GM12878 (cell line): Measurements from ENCODE around the gene EEF2. TPM values are rescaled to one million over a fixed set of nuclear protein-coding genes. Genes with fewer than 3 reads are reported as not detected.
A peak's percentile ranks its signal among the peaks of the same experiment; 100 is the strongest.

Source experiments
- CEBPB ChIP-seq, 2 experiments: fragments of 150-350 bp in 1 of 2; IDR thresholded peaks; 2 replicates each; pipeline ENCODE4 v1.6.1; 2012 to 2014; ENCODE audit warnings: low read depth in 2 of 2, low read length in 2 of 2, borderline replicate concordance in 1 of 2, inconsistent platforms in 1 of 2
- CHD2 ChIP-seq: IDR thresholded peaks from 2 replicates; pipeline ENCODE4 v1.6.1; 2011; ENCODE audit warnings: low read depth, low read length, improper control_type of control experiment, borderline replicate concordance
- CREM ChIP-seq: IDR thresholded peaks from 2 replicates; pipeline ENCODE4 v1.6.1; 2014; ENCODE audit warnings: antibody characterized with exemption, low read depth
- DPF2 ChIP-seq: fragments of 450-650 bp; IDR thresholded peaks from 2 replicates; pipeline ENCODE4 v1.6.1; 2017; ENCODE audit warnings: mild to moderate bottlenecking
- EP300 ChIP-seq, 2 experiments: fragments of 150-350 bp in 1 of 2; IDR thresholded peaks; 2 replicates each; pipeline ENCODE4 v1.6.1; 2011 to 2012; ENCODE audit warnings: low read depth in 2 of 2, low read length in 2 of 2, borderline replicate concordance in 1 of 2, improper control_type of control experiment in 1 of 2, inconsistent platforms in 1 of 2; ENCODE audit not compliant: control insufficient read depth in 1 of 2
- EZH2 ChIP-seq: IDR thresholded peaks from 2 replicates; pipeline ENCODE4 v1.6.1; 2012; ENCODE audit warnings: low read depth, mild to moderate bottlenecking, control low read depth, inconsistent platforms, low read length, borderline replicate concordance; ENCODE audit not compliant: control insufficient read depth
- FOS ChIP-seq: IDR thresholded peaks from 3 replicates; pipeline ENCODE4 v1.6.1; 2011; ENCODE audit warnings: borderline replicate concordance; ENCODE audit not compliant: insufficient read length; ENCODE audit errors: extremely low read depth
- HCFC1 ChIP-seq: fragments of 150-350 bp; IDR thresholded peaks from 2 replicates; pipeline ENCODE4 v1.6.1; 2014; ENCODE audit warnings: low read length
- HDGF ChIP-seq: fragments of 450-650 bp; IDR thresholded peaks from 2 replicates; pipeline ENCODE4 v1.6.1; 2016; ENCODE audit warnings: antibody characterized with exemption
- IKZF1 ChIP-seq: fragments of 450-650 bp; conservative IDR thresholded peaks from 2 replicates; pipeline ENCODE4 v1.6.1; 2017; ENCODE audit warnings: antibody characterized with exemption, mild to moderate bottlenecking
- LARP7 ChIP-seq: fragments of 450-650 bp; IDR thresholded peaks from 2 replicates; pipeline ENCODE4 v1.6.1; 2017; ENCODE audit warnings: mild to moderate bottlenecking
- NR2F1 ChIP-seq: fragments of 450-650 bp; conservative IDR thresholded peaks from 2 replicates; pipeline ENCODE4 v1.6.1; 2017; ENCODE audit warnings: mild to moderate bottlenecking
- PML ChIP-seq: IDR thresholded peaks from 2 replicates; pipeline ENCODE4 v1.6.1; 2012; ENCODE audit warnings: low read length, inconsistent platforms
- POU2F2 ChIP-seq: IDR thresholded peaks from 3 replicates; pipeline ENCODE4 v1.6.1; 2011; ENCODE audit warnings: low read depth, mild to moderate bottlenecking, low read length, borderline replicate concordance
- RAD21 ChIP-seq: IDR thresholded peaks from 2 replicates; pipeline ENCODE4 v1.6.1; 2011; ENCODE audit warnings: mild to moderate bottlenecking, low read depth, low read length, moderate library complexity; ENCODE audit not compliant: insufficient read depth
- RELA ChIP-seq: fragments of 450-650 bp; IDR thresholded peaks from 2 replicates; pipeline ENCODE4 v1.8.0; 2014; ENCODE audit warnings: borderline replicate concordance; ENCODE audit not compliant: partially characterized antibody
- RFX5 ChIP-seq: IDR thresholded peaks from 2 replicates; pipeline ENCODE4 v1.6.1; 2011; ENCODE audit warnings: low read depth, low read length, improper control_type of control experiment
- SMAD1 ChIP-seq: fragments of 450-650 bp; IDR thresholded peaks from 2 replicates; pipeline ENCODE4 v1.6.1; 2018; ENCODE audit warnings: mild to moderate bottlenecking, low read depth; ENCODE audit not compliant: partially characterized antibody
- SMAD5 ChIP-seq: IDR thresholded peaks from 2 replicates; pipeline ENCODE4 v1.6.1; 2016; ENCODE audit warnings: antibody characterized with exemption, low read depth
- SMARCA5 ChIP-seq: fragments of 450-650 bp; IDR thresholded peaks from 2 replicates; pipeline ENCODE4 v1.6.1; 2017; ENCODE audit warnings: mild to moderate bottlenecking
- SMC3 ChIP-seq: IDR thresholded peaks from 2 replicates; pipeline ENCODE4 v1.6.1; 2011; ENCODE audit warnings: low read length, improper control_type of control experiment, borderline replicate concordance
- STAT3 ChIP-seq: IDR thresholded peaks from 2 replicates; pipeline ENCODE4 v1.6.1; 2011; ENCODE audit warnings: low read depth, low read length, improper control_type of control experiment
- TCF12 ChIP-seq: IDR thresholded peaks from 2 replicates; pipeline ENCODE4 v1.6.1; 2011; ENCODE audit warnings: low read depth, mild to moderate bottlenecking, low read length
- WRNIP1 ChIP-seq: IDR thresholded peaks from 2 replicates; pipeline ENCODE4 v1.6.1; 2011; ENCODE audit warnings: low read depth, low read length, improper control_type of control experiment, borderline replicate concordance
- ZNF207 ChIP-seq: fragments of 450-650 bp; IDR thresholded peaks from 2 replicates; pipeline ENCODE4 v1.6.1; 2014; ENCODE audit warnings: antibody characterized with exemption, mild to moderate bottlenecking, borderline replicate concordance
- polyA plus RNA-seq, 11 experiments: library from polyadenylated mRNA; depleted of rRNA in 4 of 11; unstranded in 6 of 11; stranded (reverse) in 5 of 11; fragments of >200 nt; fragmentation: Nextera tagmentation in 4 of 11; fragmentation: Illumina TruSeq in 1 of 11; extraction: Ambion mirVana in 4 of 11; extraction: Trizol in 1 of 11; gene quantifications; 1 replicate in 1 of 11; 2 replicates in 10 of 11; pipeline versions ENCODE4 v1.2.1 to v1.2.3, GENCODE V29; 2011 to 2016; ENCODE audit warnings: inconsistent platforms in 2 of 11, missing spikeins in 2 of 11, low read depth in 1 of 11
- total RNA-seq, 4 experiments: library from RNA; depleted of rRNA in 3 of 4; stranded (reverse); fragments of >200 nt in 3 of 4; fragmentation: Illumina TruSeq in 1 of 4; extraction: Trizol in 1 of 4; gene quantifications; 2 replicates each; pipeline versions ENCODE4 v1.2.1 to v1.2.3, GENCODE V29; 2013 to 2021
- TF ChIP-seq, protein P1 (sequence below): fragments of 450-650 bp; IDR thresholded peaks from 2 replicates; pipeline ENCODE4 v1.6.1; 2017; ENCODE audit warnings: borderline replicate concordance
- TF ChIP-seq, protein P2 (sequence below): IDR thresholded peaks from 2 replicates; pipeline ENCODE4 v1.6.1; 2012; ENCODE audit warnings: low read depth, low read length, improper control_type of control experiment
- TF ChIP-seq, protein P3 (sequence below): fragments of 450-650 bp; IDR thresholded peaks from 2 replicates; pipeline ENCODE4 v1.6.1; 2017; ENCODE audit warnings: low read depth, mild to moderate bottlenecking, moderate library complexity

Gene EEF2
- total and polyA plus RNA-seq, 10 of the 15 experiments (the other 5 are each of a cell fraction or from before 2014, with no cell fraction given), result 280 to 3,491 (median 1,305) TPM

DNA sequence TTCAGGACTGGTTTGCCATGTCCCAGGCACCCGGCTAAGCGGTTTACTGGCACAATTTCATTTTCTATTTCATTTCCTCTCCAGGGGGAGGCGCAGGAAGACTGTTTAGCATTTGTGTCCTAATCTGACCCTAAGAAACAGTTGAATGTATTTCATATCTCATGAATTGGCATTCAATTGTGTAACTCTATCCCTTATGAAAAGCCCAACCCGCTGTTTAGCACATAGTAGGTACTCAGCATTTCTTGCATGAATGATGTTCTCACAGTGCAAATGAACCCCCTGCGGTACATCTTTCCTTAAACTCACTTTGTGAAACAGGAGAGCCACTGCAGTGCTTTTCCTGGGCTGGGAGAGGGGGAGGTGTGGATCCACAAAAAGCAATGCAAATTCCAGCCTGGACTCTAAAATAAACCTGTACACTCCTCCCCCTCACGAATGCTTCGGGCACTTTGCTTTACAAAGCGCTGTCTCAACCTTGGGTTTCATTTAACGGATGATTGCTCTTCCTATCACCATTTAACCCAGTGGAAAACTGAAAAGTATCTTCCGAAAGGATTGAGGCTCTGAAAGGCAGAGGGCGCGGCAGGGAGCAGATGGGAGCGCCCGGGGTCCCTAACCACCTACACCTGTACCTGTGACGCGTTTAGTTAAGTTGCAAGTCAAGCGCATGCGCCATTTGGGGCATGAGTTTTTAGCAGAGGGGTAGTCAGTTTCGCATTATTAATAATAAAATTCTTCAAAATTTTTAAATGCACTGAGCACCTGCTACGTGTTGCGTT, 1.2 kb upstream of the EEF2 start (continued):
- no peak for TF ChIP-seq POU2F2
- TF ChIP-seq CEBPB (IDR thresholded peaks at IDR 0.05; ENCODE audit: borderline replicate concordance in 1 of 2, low read depth in 2 of 2, low read length in 2 of 2), result no peak
- TF ChIP-seq CREM, result peak; percentile 13; the same call in 1 of the 2 replicates
- TF ChIP-seq WRNIP1, result no peak
- TF ChIP-seq FOS, result no peak
- no peak for TF ChIP-seq RELA
- TF ChIP-seq NR2F1, result no peak
- TF ChIP-seq, protein P1, sequence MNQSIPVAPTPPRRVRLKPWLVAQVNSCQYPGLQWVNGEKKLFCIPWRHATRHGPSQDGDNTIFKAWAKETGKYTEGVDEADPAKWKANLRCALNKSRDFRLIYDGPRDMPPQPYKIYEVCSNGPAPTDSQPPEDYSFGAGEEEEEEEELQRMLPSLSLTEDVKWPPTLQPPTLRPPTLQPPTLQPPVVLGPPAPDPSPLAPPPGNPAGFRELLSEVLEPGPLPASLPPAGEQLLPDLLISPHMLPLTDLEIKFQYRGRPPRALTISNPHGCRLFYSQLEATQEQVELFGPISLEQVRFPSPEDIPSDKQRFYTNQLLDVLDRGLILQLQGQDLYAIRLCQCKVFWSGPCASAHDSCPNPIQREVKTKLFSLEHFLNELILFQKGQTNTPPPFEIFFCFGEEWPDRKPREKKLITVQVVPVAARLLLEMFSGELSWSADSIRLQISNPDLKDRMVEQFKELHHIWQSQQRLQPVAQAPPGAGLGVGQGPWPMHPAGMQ, result no peak
- no peak for TF ChIP-seq ZNF207
- no peak for TF ChIP-seq EZH2
- TF ChIP-seq, protein P2, sequence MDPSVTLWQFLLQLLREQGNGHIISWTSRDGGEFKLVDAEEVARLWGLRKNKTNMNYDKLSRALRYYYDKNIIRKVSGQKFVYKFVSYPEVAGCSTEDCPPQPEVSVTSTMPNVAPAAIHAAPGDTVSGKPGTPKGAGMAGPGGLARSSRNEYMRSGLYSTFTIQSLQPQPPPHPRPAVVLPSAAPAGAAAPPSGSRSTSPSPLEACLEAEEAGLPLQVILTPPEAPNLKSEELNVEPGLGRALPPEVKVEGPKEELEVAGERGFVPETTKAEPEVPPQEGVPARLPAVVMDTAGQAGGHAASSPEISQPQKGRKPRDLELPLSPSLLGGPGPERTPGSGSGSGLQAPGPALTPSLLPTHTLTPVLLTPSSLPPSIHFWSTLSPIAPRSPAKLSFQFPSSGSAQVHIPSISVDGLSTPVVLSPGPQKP, result no peak
- TF ChIP-seq RAD21, result peak; percentile 79
- TF ChIP-seq RFX5, result no peak
- no peak for TF ChIP-seq PML
- TF ChIP-seq SMC3, result peak; percentile 55; the same call in 1 of the 2 replicates
- no peak; the same call in 1 of the 2 replicates for TF ChIP-seq LARP7
- no peak for TF ChIP-seq HCFC1
- peak; percentile 3 for TF ChIP-seq SMAD1
- peak; percentile 67 for TF ChIP-seq IKZF1
- no peak for TF ChIP-seq STAT3
- TF ChIP-seq, protein P3, sequence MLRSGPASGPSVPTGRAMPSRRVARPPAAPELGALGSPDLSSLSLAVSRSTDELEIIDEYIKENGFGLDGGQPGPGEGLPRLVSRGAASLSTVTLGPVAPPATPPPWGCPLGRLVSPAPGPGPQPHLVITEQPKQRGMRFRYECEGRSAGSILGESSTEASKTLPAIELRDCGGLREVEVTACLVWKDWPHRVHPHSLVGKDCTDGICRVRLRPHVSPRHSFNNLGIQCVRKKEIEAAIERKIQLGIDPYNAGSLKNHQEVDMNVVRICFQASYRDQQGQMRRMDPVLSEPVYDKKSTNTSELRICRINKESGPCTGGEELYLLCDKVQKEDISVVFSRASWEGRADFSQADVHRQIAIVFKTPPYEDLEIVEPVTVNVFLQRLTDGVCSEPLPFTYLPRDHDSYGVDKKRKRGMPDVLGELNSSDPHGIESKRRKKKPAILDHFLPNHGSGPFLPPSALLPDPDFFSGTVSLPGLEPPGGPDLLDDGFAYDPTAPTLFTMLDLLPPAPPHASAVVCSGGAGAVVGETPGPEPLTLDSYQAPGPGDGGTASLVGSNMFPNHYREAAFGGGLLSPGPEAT, result peak; percentile 54; the same call in 1 of the 2 replicates
- peak; percentile 4 to 38; a peak in 1 of 4 replicates for TF ChIP-seq EP300 (IDR thresholded peaks at IDR 0.05; ENCODE audit: borderline replicate concordance in 1 of 2, control insufficient read depth in 1 of 2, low read depth in 2 of 2, low read length in 2 of 2)
- TF ChIP-seq SMARCA5, result peak; percentile 59; the same call in 1 of the 2 replicates
- no peak for TF ChIP-seq CHD2
- no peak for TF ChIP-seq TCF12
- TF ChIP-seq DPF2, result peak; percentile 91
- TF ChIP-seq HDGF, result no peak
- TF ChIP-seq SMAD5, result no peak
